Skin of body (tissue), 2 donors: ENCODE measurements around the gene ZFPL1. TPM values are rescaled to one million over a fixed set of nuclear protein-coding genes. Genes with fewer than 3 reads are reported as not detected.

Experiments
- DNase-seq: peaks from one replicate; lab custom pipeline; 2025; lab: John Stamatoyannopoulos, UW
- total RNA-seq: library from RNA; depleted of rRNA; stranded (reverse); fragments of >200 nt; gene quantifications from one replicate; pipeline ENCODE4 v1.2.3, GENCODE V29; 2014

The ZFPL1 gene
- total RNA-seq, 1 donor from 2014 or later, result 20.5 TPM

GRCh38 chr11:65090628-65091027 lies 6.6 kb downstream of the ZFPL1 start:
- DNase-seq, result no peak

GRCh38 chr11:65095427-65095826 lies 11.4 kb downstream of the ZFPL1 start:
- DNase-seq, result no peak

- DNase-seq, result peak; percentile 93
Measured at GRCh38 chr11:65095974-65096806, 12.2 kb downstream of the ZFPL1 start, which contains the start of gene VPS51. Gene VPS51, plus strand, starts transcription at chr11:65096214. Its CDS starts 37 bp downstream, at chr11:65096251.

- DNase-seq, result no peak
Measured at GRCh38 chr11:65096926-65097325, 12.9 kb downstream of the ZFPL1 start.

- DNase-seq, result no peak
Measured at GRCh38 chr11:65100674-65101350, 16.8 kb downstream of the ZFPL1 start.

- DNase-seq, result no peak
Measured at GRCh38 chr11:65102142-65103095, 18.4 kb downstream of the ZFPL1 start.

- no peak for DNase-seq
Measured at GRCh38 chr11:65103476-65103875, 19.5 kb downstream of the ZFPL1 start.

GRCh38 chr11:65104628-65105027 lies 20.6 kb downstream of the ZFPL1 start:
- DNase-seq, result no peak

GRCh38 chr11:65107078-65107477 lies 23.1 kb downstream of the ZFPL1 start:
- no peak for DNase-seq

- DNase-seq, result no peak
Measured at GRCh38 chr11:65107751-65108468, 23.9 kb downstream of the ZFPL1 start.

GRCh38 chr11:65108469-65109123 lies 24.6 kb downstream of the ZFPL1 start:
- DNase-seq, result no peak

GRCh38 chr11:65109231-65110198 lies 25.5 kb downstream of the ZFPL1 start:
- DNase-seq, result no peak

GRCh38 chr11:65110354-65110861 lies 26.4 kb downstream of the ZFPL1 start:
- DNase-seq, result peak; percentile 55

- no peak for DNase-seq
Measured at GRCh38 chr11:65111159-65111743, 27.2 kb downstream of the ZFPL1 start.

GRCh38 chr11:65111744-65112545 lies 27.9 kb downstream of the ZFPL1 start, which contains the start of gene TM7SF2:
Gene TM7SF2, plus strand, starts transcription at chr11:65111872. Its CDS starts 144 bp downstream, at chr11:65112016.
- DNase-seq, result peak; percentile 62

GRCh38 chr11:65112546-65113360 lies 28.7 kb downstream of the ZFPL1 start:
- no peak for DNase-seq

GRCh38 chr11:65113361-65113756 lies 29.3 kb downstream of the ZFPL1 start:
- no peak for DNase-seq
